HEK293T (cell line): ENCODE measurements around the gene LARGE2.

ENCODE experiments used
- CTCF ChIA-PET: fragments of 350-600 bp; formaldehyde crosslinking; extraction: SDS; loops from one replicate; lab custom pipeline; 2021; ENCODE audit warnings: antibody characterized with exemption, inconsistent platforms; lab: Yijun Ruan, JAX
- POLR2A ChIA-PET: fragments of 350-600 bp; formaldehyde crosslinking; extraction: SDS; loops from one replicate; lab custom pipeline; 2020; ENCODE audit warnings: antibody characterized with exemption, inconsistent platforms; lab: Yijun Ruan, JAX
- DNase-seq: peaks from one replicate; pipeline ENCODE4 v3.0.0; 2012; ENCODE audit warnings: mixed read lengths; ENCODE audit errors: extremely low spot score
- ARNT ChIP-seq: fragments of 450-650 bp; IDR thresholded peaks from 2 replicates; pipeline ENCODE4 v1.6.1; 2017; ENCODE audit warnings: mild to moderate bottlenecking
- BHLHE40 ChIP-seq: fragments of 450-650 bp; IDR thresholded peaks from 2 replicates; pipeline ENCODE4 v1.6.1; 2016; ENCODE audit warnings: mild to moderate bottlenecking, moderate library complexity, borderline replicate concordance
- CTBP1 ChIP-seq: fragments of 450-650 bp; IDR thresholded peaks from 2 replicates; pipeline ENCODE4 v1.6.1; 2016; ENCODE audit warnings: borderline replicate concordance
- ELF4 ChIP-seq: fragments of 450-650 bp; IDR thresholded peaks from 2 replicates; pipeline ENCODE4 v1.6.1; 2017; ENCODE audit warnings: antibody characterized with exemption
- FOXA1 ChIP-seq: fragments of 450-650 bp; IDR thresholded peaks from 2 replicates; pipeline ENCODE4 v1.6.1; 2016; ENCODE audit warnings: mild to moderate bottlenecking
- FOXK2 ChIP-seq: fragments of 450-650 bp; IDR thresholded peaks from 2 replicates; pipeline ENCODE4 v1.6.1; 2016; ENCODE audit warnings: mild to moderate bottlenecking
- FOXM1 ChIP-seq: fragments of 450-650 bp; IDR thresholded peaks from 2 replicates; pipeline ENCODE4 v1.6.1; 2017; ENCODE audit warnings: mild to moderate bottlenecking, borderline replicate concordance
- HDGF ChIP-seq: fragments of 450-650 bp; IDR thresholded peaks from 2 replicates; pipeline ENCODE4 v1.6.1; 2017; ENCODE audit warnings: antibody characterized with exemption, borderline replicate concordance
- L3MBTL2 ChIP-seq: fragments of 450-650 bp; conservative IDR thresholded peaks from 2 replicates; pipeline ENCODE4 v1.6.1; 2016; ENCODE audit warnings: mild to moderate bottlenecking
- LEF1 ChIP-seq: fragments of 450-650 bp; IDR thresholded peaks from 2 replicates; pipeline ENCODE4 v1.6.1; 2017; ENCODE audit warnings: mild to moderate bottlenecking, borderline replicate concordance
- NFRKB ChIP-seq: fragments of 450-650 bp; IDR thresholded peaks from 2 replicates; pipeline ENCODE4 v1.6.1; 2016; ENCODE audit warnings: mild to moderate bottlenecking, moderate library complexity
- PKNOX1 ChIP-seq: fragments of 450-650 bp; IDR thresholded peaks from 2 replicates; pipeline ENCODE4 v1.6.1; 2016
- SP1 ChIP-seq: fragments of 450-650 bp; IDR thresholded peaks from 2 replicates; pipeline ENCODE4 v1.6.1; 2017
- SUZ12 ChIP-seq: fragments of 450-650 bp; IDR thresholded peaks from 2 replicates; pipeline ENCODE4 v1.6.1; 2016; ENCODE audit warnings: mild to moderate bottlenecking
- TARDBP ChIP-seq: fragments of 450-650 bp; IDR thresholded peaks from 2 replicates; pipeline ENCODE4 v1.6.1; 2016
- ZNF384 ChIP-seq: fragments of 450-650 bp; IDR thresholded peaks from 2 replicates; pipeline ENCODE4 v1.6.1; 2016

The LARGE2 gene

GRCh38 chr11:45909594-45910475, 12.6 kb upstream of the LARGE2 start:
- DNase-seq = no peak
- TF ChIP-seq NFRKB (no peak), FOXM1 (no peak), L3MBTL2 (no peak), TARDBP (no peak)
- CTCF ChIA-PET = no interaction called here

GRCh38 chr11:45910623-45911022, 11.8 kb upstream of the LARGE2 start:
- POLR2A ChIA-PET = no interaction called here
- CTCF ChIA-PET = no interaction called here
- no peak for DNase-seq
- TF ChIP-seq HDGF (no peak), NFRKB (no peak), CTBP1 (no peak), ZNF384 (no peak), SP1 (no peak), L3MBTL2 (no peak), FOXM1 (no peak), BHLHE40 (no peak), TARDBP (no peak), SUZ12 (no peak), FOXK2 (no peak), ARNT (no peak), PKNOX1 (no peak), ELF4 (no peak), FOXA1 (no peak), LEF1 (no peak)

More at GRCh38 chr11:45909594-45910475, 12.6 kb upstream of the LARGE2 start:
- POLR2A ChIA-PET = interaction anchor here (1.3 kb wide), 1 partner anchor 8 kb away, joined by 4 read pairs; the partner anchor contains the start of gene PEX16

- ChIA-PET CTCF (no interaction called here), POLR2A (interaction anchor here (0.9 kb wide), 1 partner anchor 14 kb away, joined by 3 read pairs; no protein-coding TSS in a partner anchor)
- TF ChIP-seq PKNOX1 (no peak), SP1 (no peak), HDGF (no peak), ELF4 (no peak), TARDBP (no peak), LEF1 (no peak), FOXA1 (no peak), ARNT (no peak)
- no peak for DNase-seq
Observed at GRCh38 chr11:45913514-45913913, 8.9 kb upstream of the LARGE2 start.

GRCh38 chr11:45913942-45914635, 8.4 kb upstream of the LARGE2 start:
- TF ChIP-seq PKNOX1 = no peak
- TF ChIP-seq SP1 = no peak
- no peak for TF ChIP-seq FOXA1
- no peak for TF ChIP-seq TARDBP
- TF ChIP-seq ARNT = no peak
- no peak for TF ChIP-seq ELF4
- TF ChIP-seq HDGF = no peak
- TF ChIP-seq FOXM1 = no peak
- no peak for TF ChIP-seq CTBP1
- TF ChIP-seq NFRKB = no peak
- no peak for TF ChIP-seq SUZ12
- no peak for TF ChIP-seq L3MBTL2
- TF ChIP-seq BHLHE40 = no peak
- no peak for TF ChIP-seq LEF1
- CTCF ChIA-PET = no interaction called here
- no peak for DNase-seq
- POLR2A ChIA-PET = interaction anchor here (0.9 kb wide), 1 partner anchor 15 kb away, joined by 3 read pairs; no protein-coding TSS in a partner anchor

- no peak for TF ChIP-seq LEF1
- TF ChIP-seq HDGF = no peak
- TF ChIP-seq PKNOX1 = no peak
- no peak for TF ChIP-seq TARDBP
- no peak for TF ChIP-seq CTBP1
- TF ChIP-seq FOXK2 = no peak
- no peak for TF ChIP-seq BHLHE40
- no peak for TF ChIP-seq ELF4
- TF ChIP-seq SP1 = no peak
- ChIA-PET CTCF (no interaction called here), POLR2A (interaction anchor here (1.2 kb wide), 1 partner anchor 15 kb away, joined by 3 read pairs; no protein-coding TSS in a partner anchor)
- DNase-seq = no peak
Observed at GRCh38 chr11:45915446-45915845, 7.0 kb upstream of the LARGE2 start.
